Measurements from ENCODE around the gene GPC6. TPM values are rescaled to one million over a fixed set of nuclear protein-coding genes. Genes with fewer than 3 reads are reported as not detected.

GPC6 gene
- total RNA-seq, 1 experiment from 2014 or later = 0.22 TPM

DNA sequence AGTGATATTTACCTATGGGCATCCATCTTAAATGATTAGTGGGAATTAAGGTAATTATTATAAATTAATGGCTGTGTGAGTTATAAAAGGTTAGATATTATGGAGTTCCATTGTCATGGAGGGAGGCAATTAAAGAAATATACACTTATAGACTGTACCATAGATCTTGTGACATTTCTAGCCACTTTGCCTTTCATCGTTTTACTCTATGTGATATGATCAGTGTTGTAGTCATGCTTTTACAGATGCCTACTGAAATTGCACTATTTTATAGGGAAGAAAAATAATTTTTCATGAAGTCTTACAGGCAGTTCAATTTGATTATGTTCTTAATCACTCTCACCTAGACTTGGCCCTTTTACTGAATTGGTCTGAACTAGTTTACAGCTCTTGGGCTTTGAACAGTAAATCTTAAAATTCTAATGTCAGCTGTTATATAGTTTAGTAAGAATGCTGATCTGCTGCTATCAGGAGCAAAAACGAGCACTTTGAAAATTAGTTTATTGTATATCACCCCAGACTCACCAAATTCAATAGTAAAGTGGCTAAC, 301.2 kb downstream of the GPC6 start:
- Histone ChIP-seq H3K79me2 (ENCODE audit: insufficient read depth, low read length) (no peaks in the 10 kb centered on the region), H3K9me2 (ENCODE audit: insufficient read depth) (no peaks in the 10 kb centered on the region), H2AFZ (ENCODE audit: low read depth, low read length, poor library complexity, severe bottlenecking) (no peak overlapping the region), H3K4me3 (replicated peaks in 1 of 2; ENCODE audit: low read depth in 1 of 2, low read length in 2 of 2) (no peak overlapping the region), H3K27me3 (ENCODE audit: insufficient read depth, low read length) (no peaks in the 10 kb centered on the region), H3K4me1 (ENCODE audit: control insufficient read depth in 1 of 2, insufficient read depth in 2 of 2, low read length in 2 of 2) (no peaks in the 10 kb centered on the region), H3K36me3 (ENCODE audit: control insufficient read depth in 1 of 2, insufficient read depth in 2 of 2, low read length in 2 of 2) (no peaks in the 10 kb centered on the region), H3K9ac (ENCODE audit: low read length) (no peak overlapping the region), H3K9me3 (ENCODE audit: control insufficient read depth in 1 of 2, insufficient read depth in 1 of 2, low read depth in 1 of 2, low read length in 2 of 2) (peaks cover 8 to 20% of the 10 kb centered on the region in 2 experiments; a peak in 2 of 4 replicates), H4K20me1 (ENCODE audit: insufficient read depth) (no peaks in the 10 kb centered on the region), H3K4me2 (ENCODE audit: low read length) (no peak overlapping the region), H3K27ac (ENCODE audit: low read depth, low read length) (no peak overlapping the region)
- DNase-seq (ENCODE audit: low read depth, low spot score) (no peak), ATAC-seq (no peak)
- no TSS peak for BruUV-seq (replicated peaks)
- ChIA-PET RAD21 (ENCODE audit: low non-redundant PET in 1 of 2, low total read pairs in 2 of 2, uncharacterized antibody in 2 of 2, unreplicated experiment in 2 of 2) (no interaction called here), CTCF (no interaction called here), POLR2A (no interaction called here)
- TF ChIP-seq CEBPB (IDR thresholded peaks at IDR 0.05; ENCODE audit: low read depth) (no peak), FOSL1 (IDR thresholded peaks at IDR 0.05; ENCODE audit: low read depth) (no peak), SP1 (IDR thresholded peaks at IDR 0.05; ENCODE audit: low read depth) (no peak)
- intact Hi-C loops (cut with micrococcal nuclease) = no loop called here

DNA sequence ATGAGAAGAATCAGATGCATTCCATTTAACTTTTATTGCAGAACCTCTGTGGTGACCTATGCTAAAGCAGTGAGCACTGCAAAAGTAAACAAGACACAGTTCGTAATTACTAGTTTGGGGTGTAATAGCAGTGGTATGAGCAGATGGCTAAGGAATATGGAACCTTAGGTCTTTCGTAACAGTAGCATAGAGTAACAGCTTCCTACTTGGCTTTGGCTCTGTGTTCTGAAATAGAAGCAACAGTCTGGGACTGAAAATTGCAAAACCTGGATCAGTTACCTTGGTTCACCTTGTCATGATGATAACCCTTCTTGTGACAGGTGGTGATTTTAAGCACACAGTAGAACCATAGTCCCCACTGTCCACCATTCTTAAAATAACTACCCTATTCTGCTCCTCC, 303.4 kb downstream of the GPC6 start:
- Histone ChIP-seq H3K27me3 (ENCODE audit: insufficient read depth, low read length) (no peaks in the 10 kb centered on the region), H3K79me2 (ENCODE audit: insufficient read depth, low read length) (no peaks in the 10 kb centered on the region), H2AFZ (ENCODE audit: low read depth, low read length, poor library complexity, severe bottlenecking) (no peak overlapping the region), H3K4me2 (ENCODE audit: low read length) (no peak overlapping the region), H4K20me1 (ENCODE audit: insufficient read depth) (no peaks in the 10 kb centered on the region), H3K9ac (ENCODE audit: low read length) (no peak overlapping the region), H3K4me1 (ENCODE audit: control insufficient read depth in 1 of 2, insufficient read depth in 2 of 2, low read length in 2 of 2) (no peaks in the 10 kb centered on the region), H3K36me3 (ENCODE audit: control insufficient read depth in 1 of 2, insufficient read depth in 2 of 2, low read length in 2 of 2) (no peaks in the 10 kb centered on the region), H3K27ac (ENCODE audit: low read depth, low read length) (no peak overlapping the region), H3K4me3 (replicated peaks in 1 of 2; ENCODE audit: low read depth in 1 of 2, low read length in 2 of 2) (no peak overlapping the region), H3K9me3 (ENCODE audit: control insufficient read depth in 1 of 2, insufficient read depth in 1 of 2, low read depth in 1 of 2, low read length in 2 of 2) (peaks cover 4 to 12% of the 10 kb centered on the region in 2 experiments; a peak in 2 of 4 replicates), H3K9me2 (ENCODE audit: insufficient read depth) (no peaks in the 10 kb centered on the region)
- ChIA-PET RAD21 (ENCODE audit: low non-redundant PET in 1 of 2, low total read pairs in 2 of 2, uncharacterized antibody in 2 of 2, unreplicated experiment in 2 of 2) (no interaction called here), CTCF (no interaction called here), POLR2A (no interaction called here)
- ATAC-seq (no peak), DNase-seq (ENCODE audit: low read depth, low spot score) (no peak)
- intact Hi-C loops (cut with micrococcal nuclease) = no loop called here
- BruUV-seq (replicated peaks) = no TSS peak
- TF ChIP-seq SIN3A (IDR thresholded peaks at IDR 0.05; ENCODE audit: low read depth) (no peak), TCF7L2 (IDR thresholded peaks at IDR 0.05; ENCODE audit: borderline replicate concordance, extremely low read depth, insufficient read depth, insufficient read length) (no peak), ZFX (IDR thresholded peaks at IDR 0.05) (no peak), SRF (IDR thresholded peaks at IDR 0.05; ENCODE audit: low read depth) (no peak), SP1 (IDR thresholded peaks at IDR 0.05; ENCODE audit: low read depth) (no peak), JUND (IDR thresholded peaks at IDR 0.05) (no peak), ELF1 (IDR thresholded peaks at IDR 0.05; ENCODE audit: borderline replicate concordance, low read depth) (no peak), RAD21 (IDR thresholded peaks at IDR 0.05; ENCODE audit: low read depth) (no peak), POLR2AphosphoS5 (IDR thresholded peaks at IDR 0.05; ENCODE audit: low read depth, low read length) (no peak), CEBPB (IDR thresholded peaks at IDR 0.05; ENCODE audit: low read depth) (no peak), ZNF274 (IDR thresholded peaks at IDR 0.05; ENCODE audit: low read depth, low read length) (no peak), EGR1 (IDR thresholded peaks at IDR 0.05; ENCODE audit: low read depth) (no peak), FOSL1 (IDR thresholded peaks at IDR 0.05; ENCODE audit: low read depth) (no peak)
- TF ChIP-seq, protein P1, sequence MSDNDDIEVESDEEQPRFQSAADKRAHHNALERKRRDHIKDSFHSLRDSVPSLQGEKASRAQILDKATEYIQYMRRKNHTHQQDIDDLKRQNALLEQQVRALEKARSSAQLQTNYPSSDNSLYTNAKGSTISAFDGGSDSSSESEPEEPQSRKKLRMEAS (IDR thresholded peaks at IDR 0.05) = no peak
- TF ChIP-seq, protein P2, sequence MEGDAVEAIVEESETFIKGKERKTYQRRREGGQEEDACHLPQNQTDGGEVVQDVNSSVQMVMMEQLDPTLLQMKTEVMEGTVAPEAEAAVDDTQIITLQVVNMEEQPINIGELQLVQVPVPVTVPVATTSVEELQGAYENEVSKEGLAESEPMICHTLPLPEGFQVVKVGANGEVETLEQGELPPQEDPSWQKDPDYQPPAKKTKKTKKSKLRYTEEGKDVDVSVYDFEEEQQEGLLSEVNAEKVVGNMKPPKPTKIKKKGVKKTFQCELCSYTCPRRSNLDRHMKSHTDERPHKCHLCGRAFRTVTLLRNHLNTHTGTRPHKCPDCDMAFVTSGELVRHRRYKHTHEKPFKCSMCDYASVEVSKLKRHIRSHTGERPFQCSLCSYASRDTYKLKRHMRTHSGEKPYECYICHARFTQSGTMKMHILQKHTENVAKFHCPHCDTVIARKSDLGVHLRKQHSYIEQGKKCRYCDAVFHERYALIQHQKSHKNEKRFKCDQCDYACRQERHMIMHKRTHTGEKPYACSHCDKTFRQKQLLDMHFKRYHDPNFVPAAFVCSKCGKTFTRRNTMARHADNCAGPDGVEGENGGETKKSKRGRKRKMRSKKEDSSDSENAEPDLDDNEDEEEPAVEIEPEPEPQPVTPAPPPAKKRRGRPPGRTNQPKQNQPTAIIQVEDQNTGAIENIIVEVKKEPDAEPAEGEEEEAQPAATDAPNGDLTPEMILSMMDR (IDR thresholded peaks at IDR 0.05 in 2 of 3, conservative IDR thresholded peaks at IDR 0.05 in 1 of 3; ENCODE audit: borderline replicate concordance in 1 of 3, insufficient read depth in 1 of 3, low read depth in 2 of 3, low read length in 2 of 3) = no peak
- TF ChIP-seq, protein P3, sequence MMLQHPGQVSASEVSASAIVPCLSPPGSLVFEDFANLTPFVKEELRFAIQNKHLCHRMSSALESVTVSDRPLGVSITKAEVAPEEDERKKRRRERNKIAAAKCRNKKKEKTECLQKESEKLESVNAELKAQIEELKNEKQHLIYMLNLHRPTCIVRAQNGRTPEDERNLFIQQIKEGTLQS (IDR thresholded peaks at IDR 0.05) = no peak
- TF ChIP-seq, protein P4, sequence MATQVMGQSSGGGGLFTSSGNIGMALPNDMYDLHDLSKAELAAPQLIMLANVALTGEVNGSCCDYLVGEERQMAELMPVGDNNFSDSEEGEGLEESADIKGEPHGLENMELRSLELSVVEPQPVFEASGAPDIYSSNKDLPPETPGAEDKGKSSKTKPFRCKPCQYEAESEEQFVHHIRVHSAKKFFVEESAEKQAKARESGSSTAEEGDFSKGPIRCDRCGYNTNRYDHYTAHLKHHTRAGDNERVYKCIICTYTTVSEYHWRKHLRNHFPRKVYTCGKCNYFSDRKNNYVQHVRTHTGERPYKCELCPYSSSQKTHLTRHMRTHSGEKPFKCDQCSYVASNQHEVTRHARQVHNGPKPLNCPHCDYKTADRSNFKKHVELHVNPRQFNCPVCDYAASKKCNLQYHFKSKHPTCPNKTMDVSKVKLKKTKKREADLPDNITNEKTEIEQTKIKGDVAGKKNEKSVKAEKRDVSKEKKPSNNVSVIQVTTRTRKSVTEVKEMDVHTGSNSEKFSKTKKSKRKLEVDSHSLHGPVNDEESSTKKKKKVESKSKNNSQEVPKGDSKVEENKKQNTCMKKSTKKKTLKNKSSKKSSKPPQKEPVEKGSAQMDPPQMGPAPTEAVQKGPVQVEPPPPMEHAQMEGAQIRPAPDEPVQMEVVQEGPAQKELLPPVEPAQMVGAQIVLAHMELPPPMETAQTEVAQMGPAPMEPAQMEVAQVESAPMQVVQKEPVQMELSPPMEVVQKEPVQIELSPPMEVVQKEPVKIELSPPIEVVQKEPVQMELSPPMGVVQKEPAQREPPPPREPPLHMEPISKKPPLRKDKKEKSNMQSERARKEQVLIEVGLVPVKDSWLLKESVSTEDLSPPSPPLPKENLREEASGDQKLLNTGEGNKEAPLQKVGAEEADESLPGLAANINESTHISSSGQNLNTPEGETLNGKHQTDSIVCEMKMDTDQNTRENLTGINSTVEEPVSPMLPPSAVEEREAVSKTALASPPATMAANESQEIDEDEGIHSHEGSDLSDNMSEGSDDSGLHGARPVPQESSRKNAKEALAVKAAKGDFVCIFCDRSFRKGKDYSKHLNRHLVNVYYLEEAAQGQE (IDR thresholded peaks at IDR 0.05; ENCODE audit: low read depth) = no peak
